ENCODE measurements around the gene CGA.

The CGA gene

DNA sequence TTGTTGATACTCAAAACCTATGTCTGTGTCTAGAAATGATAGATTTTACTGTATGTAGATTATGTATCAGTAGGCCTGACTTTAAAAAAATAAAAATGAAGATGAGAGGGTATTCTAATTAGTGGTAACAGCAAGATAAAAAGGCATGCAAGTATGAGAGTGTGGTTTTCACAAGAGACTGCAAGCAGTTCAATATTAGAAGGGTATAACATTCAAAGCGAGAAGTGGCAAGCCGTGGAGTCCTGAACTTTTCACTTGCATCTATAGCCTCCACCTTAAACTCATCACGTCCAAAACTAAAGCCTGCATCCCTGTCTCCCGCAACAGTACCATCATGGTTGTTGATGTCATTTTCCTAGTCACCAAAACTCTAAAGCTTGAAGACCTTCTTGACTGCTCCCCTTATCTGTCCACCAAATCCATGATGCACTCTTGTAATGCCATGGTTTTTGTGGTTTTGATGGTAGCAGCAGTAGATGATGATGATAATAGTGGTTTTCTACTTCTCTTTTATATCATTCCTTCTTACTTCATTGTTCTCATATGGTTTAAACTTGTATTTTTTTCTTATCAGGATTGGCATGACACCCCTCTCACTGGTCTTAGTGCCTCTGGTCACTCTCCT, 9.2 kb upstream of the CGA start:
- no peak for TF ChIP-seq CTCF (IDR thresholded peaks at IDR 0.05; ENCODE audit: low read length, missing control alignments)
- no peak for DNase-seq (ENCODE audit: low read depth)
- H3K4me3 ChIP-seq (replicated peaks; ENCODE audit: low read depth, low read length), result no peak overlapping the region

DNA sequence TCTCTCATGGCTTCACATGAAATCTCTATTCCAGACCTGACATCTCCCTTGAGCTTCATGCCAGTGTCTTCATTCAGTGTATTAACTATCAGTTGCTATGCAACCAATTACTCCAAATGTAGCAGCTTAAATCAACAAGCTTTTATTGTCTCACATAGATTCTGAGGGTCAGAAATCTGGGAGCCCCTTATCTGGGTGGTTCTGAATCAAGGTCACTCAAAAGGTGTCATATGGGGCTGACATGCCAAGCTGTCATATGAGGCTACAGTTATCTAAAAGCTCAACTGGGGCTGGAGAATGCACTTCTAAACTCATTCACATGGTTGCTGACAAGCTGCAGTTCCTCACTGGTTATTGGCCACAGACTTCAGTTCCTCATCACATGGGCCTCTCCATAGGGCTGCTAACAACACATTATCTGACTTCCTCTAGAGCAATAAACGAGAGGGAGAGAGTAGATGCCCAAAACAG, 7.3 kb upstream of the CGA start:
- DNase-seq (ENCODE audit: low read depth), result no peak
- H3K4me3 ChIP-seq (replicated peaks; ENCODE audit: low read depth, low read length), result no peak overlapping the region

DNA sequence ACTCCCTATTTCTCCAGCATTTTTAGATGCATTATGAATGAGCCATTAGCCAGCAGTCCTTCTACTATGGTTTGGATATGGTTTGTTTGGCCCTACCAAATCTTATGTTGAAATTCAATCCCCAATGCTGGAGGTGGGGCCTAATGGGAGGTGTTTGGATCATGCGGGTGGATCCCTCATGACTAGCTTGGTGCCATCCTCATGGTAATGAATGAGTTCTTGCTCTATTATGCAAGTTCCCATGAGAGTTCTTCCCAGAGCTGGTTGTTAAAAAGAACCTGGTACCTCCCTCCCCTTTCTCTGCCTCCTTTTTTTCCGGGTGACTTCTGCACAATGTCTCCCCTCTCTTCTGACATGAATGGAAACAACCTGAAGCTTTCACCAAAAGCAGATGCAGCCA, 6.2 kb upstream of the CGA start:
- TF ChIP-seq CTCF (IDR thresholded peaks at IDR 0.05; ENCODE audit: low read length, missing control alignments), result no peak

More for the DNA sequence above, 7.3 kb upstream of the CGA start:
- TF ChIP-seq CTCF (IDR thresholded peaks at IDR 0.05; ENCODE audit: low read length, missing control alignments), result no peak

DNA sequence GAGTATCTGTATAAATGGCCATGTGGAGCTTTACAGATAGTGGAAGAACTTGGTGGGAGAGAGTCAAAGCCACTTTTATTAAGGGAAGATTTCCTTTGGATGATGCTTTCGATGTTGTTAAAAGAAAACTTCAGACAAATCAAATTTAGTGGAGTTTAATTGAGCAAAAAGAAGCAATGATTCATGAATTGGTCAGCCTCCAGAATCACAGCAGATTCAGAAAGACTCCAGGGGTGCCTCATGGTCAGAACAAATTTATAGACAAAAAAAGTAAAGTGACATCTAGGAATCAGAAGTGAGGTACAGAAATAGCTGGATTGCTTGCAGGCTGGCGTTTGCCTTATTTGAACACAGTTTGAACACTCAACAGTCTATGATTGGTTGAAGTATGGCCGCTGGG, 5.3 kb upstream of the CGA start:
- no peak overlapping the region for H3K4me3 ChIP-seq (replicated peaks; ENCODE audit: low read depth, low read length)
- no peak for DNase-seq (ENCODE audit: low read depth)
- TF ChIP-seq CTCF (IDR thresholded peaks at IDR 0.05; ENCODE audit: low read length, missing control alignments), result no peak

More for the DNA sequence above, 6.2 kb upstream of the CGA start:
- no peak for DNase-seq (ENCODE audit: low read depth)
- no peak overlapping the region for H3K4me3 ChIP-seq (replicated peaks; ENCODE audit: low read depth, low read length)

- no peak for TF ChIP-seq CTCF (IDR thresholded peaks at IDR 0.05; ENCODE audit: low read length, missing control alignments)
- no peak overlapping the region for H3K4me3 ChIP-seq (replicated peaks; ENCODE audit: low read depth, low read length)
- DNase-seq (ENCODE audit: low read depth), result no peak
Measured at GRCh38 chr6:87099472-87099871, 4.6 kb upstream of the CGA start.

DNA sequence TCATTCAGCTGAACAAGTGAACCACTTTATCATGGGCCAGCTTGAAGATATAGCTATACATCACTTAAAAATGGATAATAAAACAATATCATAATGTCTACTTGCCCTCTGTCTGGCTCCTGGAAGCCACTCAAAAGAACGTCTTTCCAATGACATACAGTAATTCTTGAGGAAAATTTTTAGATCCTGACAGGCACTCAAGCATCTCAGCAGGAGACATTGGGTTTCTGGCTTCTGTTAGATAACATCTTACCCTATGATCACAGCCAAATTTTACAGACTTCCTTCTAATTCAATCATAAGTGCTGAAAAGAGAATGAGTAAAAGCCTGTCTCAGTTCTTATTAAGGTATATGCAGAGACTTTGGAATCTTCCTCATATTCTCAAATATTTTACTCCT, 330 bp downstream of the CGA start:
- TF ChIP-seq CTCF (IDR thresholded peaks at IDR 0.05; ENCODE audit: low read length, missing control alignments), result no peak
- no peak overlapping the region for H3K4me3 ChIP-seq (replicated peaks; ENCODE audit: low read depth, low read length)
- DNase-seq (ENCODE audit: low read depth), result no peak

GRCh38 chr6:87093651-87094050, 1.3 kb downstream of the CGA start:
- TF ChIP-seq CTCF (IDR thresholded peaks at IDR 0.05; ENCODE audit: low read length, missing control alignments), result no peak
- DNase-seq (ENCODE audit: low read depth), result peak; percentile 8
- H3K4me3 ChIP-seq (replicated peaks; ENCODE audit: low read depth, low read length), result no peak overlapping the region

Measured in fibroblast of pulmonary artery (primary cell).